Lower leg skin (tissue), 3 donors: ENCODE measurements around the gene TP73.

Experiments
- CTCF ChIP-seq, 3 donors: fragments of 450-650 bp; IDR thresholded peaks; one replicate each; pipeline ENCODE4 v1.5.1; 2016; ENCODE audit warnings: antibody characterized with exemption in 3 of 3, mild to moderate bottlenecking in 3 of 3, moderate library complexity in 2 of 3
- POLR2A ChIP-seq, 2 donors: fragments of 450-650 bp; IDR thresholded peaks; one replicate each; pipeline ENCODE4 v1.6.1; 2016 to 2017; ENCODE audit warnings: antibody characterized with exemption in 2 of 2, mild to moderate bottlenecking in 1 of 2, moderate library complexity in 1 of 2

GRCh38 chr1:3702528-3702927, 50.2 kb downstream of the TP73 start:
- TF ChIP-seq CTCF (IDR thresholded peaks at IDR 0.05) (no peak), POLR2A (IDR thresholded peaks at IDR 0.05) (no peak)
